Peyer's patch (tissue), 4 donors: ENCODE data around the gene GALNT2.

Experiments used
- POLR2A ChIP-seq, 2 donors: fragments of 450-650 bp; IDR thresholded peaks; one replicate each; pipeline ENCODE4 v1.5.1; 2017; ENCODE audit warnings: antibody characterized with exemption in 2 of 2, mild to moderate bottlenecking in 2 of 2, moderate library complexity in 2 of 2
- TF ChIP-seq, protein P1 (sequence below), 6 experiments: fragments of 450-650 bp in 4 of 6; fragments of 200-600 bp in 2 of 6; sonication (generic) in 1 of 6; IDR thresholded peaks; one replicate each; pipeline ENCODE4 v1.5.1; 2017 to 2019; ENCODE audit warnings: antibody characterized with exemption in 6 of 6, mild to moderate bottlenecking in 3 of 6, moderate library complexity in 1 of 6

- TF ChIP-seq, protein P1, sequence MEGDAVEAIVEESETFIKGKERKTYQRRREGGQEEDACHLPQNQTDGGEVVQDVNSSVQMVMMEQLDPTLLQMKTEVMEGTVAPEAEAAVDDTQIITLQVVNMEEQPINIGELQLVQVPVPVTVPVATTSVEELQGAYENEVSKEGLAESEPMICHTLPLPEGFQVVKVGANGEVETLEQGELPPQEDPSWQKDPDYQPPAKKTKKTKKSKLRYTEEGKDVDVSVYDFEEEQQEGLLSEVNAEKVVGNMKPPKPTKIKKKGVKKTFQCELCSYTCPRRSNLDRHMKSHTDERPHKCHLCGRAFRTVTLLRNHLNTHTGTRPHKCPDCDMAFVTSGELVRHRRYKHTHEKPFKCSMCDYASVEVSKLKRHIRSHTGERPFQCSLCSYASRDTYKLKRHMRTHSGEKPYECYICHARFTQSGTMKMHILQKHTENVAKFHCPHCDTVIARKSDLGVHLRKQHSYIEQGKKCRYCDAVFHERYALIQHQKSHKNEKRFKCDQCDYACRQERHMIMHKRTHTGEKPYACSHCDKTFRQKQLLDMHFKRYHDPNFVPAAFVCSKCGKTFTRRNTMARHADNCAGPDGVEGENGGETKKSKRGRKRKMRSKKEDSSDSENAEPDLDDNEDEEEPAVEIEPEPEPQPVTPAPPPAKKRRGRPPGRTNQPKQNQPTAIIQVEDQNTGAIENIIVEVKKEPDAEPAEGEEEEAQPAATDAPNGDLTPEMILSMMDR (IDR thresholded peaks at IDR 0.05) = no peak
- no peak for TF ChIP-seq POLR2A (IDR thresholded peaks at IDR 0.05)
Observed at GRCh38 chr1:230301822-230302221, 234.8 kb downstream of the GALNT2 start.
